ENCODE measurements around the gene SMIM9. TPM values are rescaled to one million over a fixed set of nuclear protein-coding genes. Genes with fewer than 3 reads are reported as not detected.

The SMIM9 gene
- total RNA-seq, 1 experiment from 2014 or later = not detected

DNA sequence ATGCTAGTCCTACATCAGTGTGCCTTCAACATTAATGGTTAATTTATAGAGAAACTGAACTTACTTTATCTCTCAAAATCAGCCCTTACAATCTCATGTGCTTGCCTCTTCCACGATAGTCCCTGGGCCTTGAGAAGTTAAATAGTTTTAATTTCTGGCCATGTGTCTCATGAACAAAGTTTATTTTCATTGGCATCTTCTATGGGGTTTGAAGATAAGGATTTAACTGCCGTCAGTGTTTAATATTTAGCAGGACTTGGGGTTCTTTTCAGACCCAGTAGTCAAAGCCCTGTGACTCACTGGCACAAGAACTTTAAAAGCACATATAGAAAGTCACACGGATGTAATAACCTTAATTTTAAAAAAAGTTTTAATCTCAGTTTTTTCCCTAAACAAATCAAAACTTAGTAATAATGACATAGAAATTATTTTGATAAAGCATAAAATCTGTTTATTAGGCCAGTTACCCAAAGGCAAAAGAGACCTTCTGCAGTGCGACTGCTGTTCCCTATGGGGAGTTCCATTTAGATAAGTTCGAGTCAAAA, 19.1 kb downstream of the SMIM9 start:
- Histone ChIP-seq H3K27ac (ENCODE audit: low read depth, low read length) (no peak overlapping the region), H3K27me3 (ENCODE audit: insufficient read depth, low read length) (no peaks in the 10 kb centered on the region), H4K20me1 (ENCODE audit: insufficient read depth) (no peaks in the 10 kb centered on the region), H3K4me1 (ENCODE audit: control insufficient read depth in 1 of 2, insufficient read depth in 2 of 2, low read length in 2 of 2) (no peaks in the 10 kb centered on the region), H3K9me2 (ENCODE audit: insufficient read depth) (no peaks in the 10 kb centered on the region), H3K9me3 (ENCODE audit: control insufficient read depth in 1 of 2, insufficient read depth in 1 of 2, low read depth in 1 of 2, low read length in 2 of 2) (no peaks in the 10 kb centered on the region), H3K36me3 (ENCODE audit: control insufficient read depth in 1 of 2, insufficient read depth in 2 of 2, low read length in 2 of 2) (no peaks in the 10 kb centered on the region), H3K4me2 (ENCODE audit: low read length) (no peak overlapping the region), H3K9ac (ENCODE audit: low read length) (no peak overlapping the region), H3K79me2 (ENCODE audit: insufficient read depth, low read length) (no peaks in the 10 kb centered on the region), H3K4me3 (replicated peaks in 1 of 2; ENCODE audit: low read depth in 1 of 2, low read length in 2 of 2) (no peak overlapping the region), H2AFZ (ENCODE audit: low read depth, low read length, poor library complexity, severe bottlenecking) (no peak overlapping the region)
- ChIA-PET POLR2A (no interaction called here), RAD21 (ENCODE audit: low non-redundant PET in 1 of 2, low total read pairs in 2 of 2, uncharacterized antibody in 2 of 2, unreplicated experiment in 2 of 2) (no interaction called here), CTCF (no interaction called here)
- TF ChIP-seq CBX3 (IDR thresholded peaks at IDR 0.05; ENCODE audit: low read depth) (no peak), SP1 (IDR thresholded peaks at IDR 0.05; ENCODE audit: low read depth) (no peak), ELF1 (IDR thresholded peaks at IDR 0.05; ENCODE audit: borderline replicate concordance, low read depth) (no peak), CEBPB (IDR thresholded peaks at IDR 0.05; ENCODE audit: low read depth) (no peak), SIN3A (IDR thresholded peaks at IDR 0.05; ENCODE audit: low read depth) (no peak), FOSL1 (IDR thresholded peaks at IDR 0.05; ENCODE audit: low read depth) (no peak), RAD21 (IDR thresholded peaks at IDR 0.05; ENCODE audit: low read depth) (no peak), JUND (IDR thresholded peaks at IDR 0.05) (no peak), SRF (IDR thresholded peaks at IDR 0.05; ENCODE audit: low read depth) (no peak), POLR2AphosphoS5 (IDR thresholded peaks at IDR 0.05; ENCODE audit: low read depth, low read length) (no peak), YY1 (IDR thresholded peaks at IDR 0.05; ENCODE audit: extremely low read depth, insufficient replicate concordance, low read depth, low read length) (no peak), POLR2A (IDR thresholded peaks at IDR 0.05; ENCODE audit: borderline replicate concordance, extremely low read depth, insufficient read depth, insufficient read length) (no peak), EGR1 (IDR thresholded peaks at IDR 0.05; ENCODE audit: low read depth) (no peak), EZH2phosphoT487 (IDR thresholded peaks at IDR 0.05; ENCODE audit: borderline replicate concordance) (no peak), ZFX (IDR thresholded peaks at IDR 0.05) (no peak), TCF7L2 (IDR thresholded peaks at IDR 0.05; ENCODE audit: borderline replicate concordance, extremely low read depth, insufficient read depth, insufficient read length) (no peak)
- TF ChIP-seq, protein P1, sequence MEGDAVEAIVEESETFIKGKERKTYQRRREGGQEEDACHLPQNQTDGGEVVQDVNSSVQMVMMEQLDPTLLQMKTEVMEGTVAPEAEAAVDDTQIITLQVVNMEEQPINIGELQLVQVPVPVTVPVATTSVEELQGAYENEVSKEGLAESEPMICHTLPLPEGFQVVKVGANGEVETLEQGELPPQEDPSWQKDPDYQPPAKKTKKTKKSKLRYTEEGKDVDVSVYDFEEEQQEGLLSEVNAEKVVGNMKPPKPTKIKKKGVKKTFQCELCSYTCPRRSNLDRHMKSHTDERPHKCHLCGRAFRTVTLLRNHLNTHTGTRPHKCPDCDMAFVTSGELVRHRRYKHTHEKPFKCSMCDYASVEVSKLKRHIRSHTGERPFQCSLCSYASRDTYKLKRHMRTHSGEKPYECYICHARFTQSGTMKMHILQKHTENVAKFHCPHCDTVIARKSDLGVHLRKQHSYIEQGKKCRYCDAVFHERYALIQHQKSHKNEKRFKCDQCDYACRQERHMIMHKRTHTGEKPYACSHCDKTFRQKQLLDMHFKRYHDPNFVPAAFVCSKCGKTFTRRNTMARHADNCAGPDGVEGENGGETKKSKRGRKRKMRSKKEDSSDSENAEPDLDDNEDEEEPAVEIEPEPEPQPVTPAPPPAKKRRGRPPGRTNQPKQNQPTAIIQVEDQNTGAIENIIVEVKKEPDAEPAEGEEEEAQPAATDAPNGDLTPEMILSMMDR (IDR thresholded peaks at IDR 0.05 in 2 of 3, conservative IDR thresholded peaks at IDR 0.05 in 1 of 3; ENCODE audit: borderline replicate concordance in 1 of 3, insufficient read depth in 1 of 3, low read depth in 2 of 3, low read length in 2 of 3) = no peak
- TF ChIP-seq, protein P2, sequence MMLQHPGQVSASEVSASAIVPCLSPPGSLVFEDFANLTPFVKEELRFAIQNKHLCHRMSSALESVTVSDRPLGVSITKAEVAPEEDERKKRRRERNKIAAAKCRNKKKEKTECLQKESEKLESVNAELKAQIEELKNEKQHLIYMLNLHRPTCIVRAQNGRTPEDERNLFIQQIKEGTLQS (IDR thresholded peaks at IDR 0.05) = no peak
- TF ChIP-seq, protein P3, sequence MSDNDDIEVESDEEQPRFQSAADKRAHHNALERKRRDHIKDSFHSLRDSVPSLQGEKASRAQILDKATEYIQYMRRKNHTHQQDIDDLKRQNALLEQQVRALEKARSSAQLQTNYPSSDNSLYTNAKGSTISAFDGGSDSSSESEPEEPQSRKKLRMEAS (IDR thresholded peaks at IDR 0.05) = no peak
- no peak for ATAC-seq
- DNase-seq (ENCODE audit: low read depth, low spot score) = no peak
- intact Hi-C loops (cut with micrococcal nuclease) = no loop called here
- no TSS peak for BruUV-seq (replicated peaks)
